Measurements from ENCODE around the gene XRRA1.

GRCh38 chr11:74809801-74810200, 139.1 kb downstream of the XRRA1 start:
- TF ChIP-seq, protein P1, sequence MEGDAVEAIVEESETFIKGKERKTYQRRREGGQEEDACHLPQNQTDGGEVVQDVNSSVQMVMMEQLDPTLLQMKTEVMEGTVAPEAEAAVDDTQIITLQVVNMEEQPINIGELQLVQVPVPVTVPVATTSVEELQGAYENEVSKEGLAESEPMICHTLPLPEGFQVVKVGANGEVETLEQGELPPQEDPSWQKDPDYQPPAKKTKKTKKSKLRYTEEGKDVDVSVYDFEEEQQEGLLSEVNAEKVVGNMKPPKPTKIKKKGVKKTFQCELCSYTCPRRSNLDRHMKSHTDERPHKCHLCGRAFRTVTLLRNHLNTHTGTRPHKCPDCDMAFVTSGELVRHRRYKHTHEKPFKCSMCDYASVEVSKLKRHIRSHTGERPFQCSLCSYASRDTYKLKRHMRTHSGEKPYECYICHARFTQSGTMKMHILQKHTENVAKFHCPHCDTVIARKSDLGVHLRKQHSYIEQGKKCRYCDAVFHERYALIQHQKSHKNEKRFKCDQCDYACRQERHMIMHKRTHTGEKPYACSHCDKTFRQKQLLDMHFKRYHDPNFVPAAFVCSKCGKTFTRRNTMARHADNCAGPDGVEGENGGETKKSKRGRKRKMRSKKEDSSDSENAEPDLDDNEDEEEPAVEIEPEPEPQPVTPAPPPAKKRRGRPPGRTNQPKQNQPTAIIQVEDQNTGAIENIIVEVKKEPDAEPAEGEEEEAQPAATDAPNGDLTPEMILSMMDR (IDR thresholded peaks at IDR 0.05; ENCODE audit: low read depth, low read length): no peak
- TF ChIP-seq POLR2A (IDR thresholded peaks at IDR 0.05; ENCODE audit: extremely low read depth, insufficient read length) (no peak), MYC (IDR thresholded peaks at IDR 0.05; ENCODE audit: low read depth, low read length) (no peak)
